AG20443 (cell line): ENCODE results near the gene SSH2.

ENCODE experiments used
- DNase-seq: peaks from one replicate; pipeline ENCODE4 v3.0.0; 2012; ENCODE audit warnings: low spot score, mixed read lengths

SSH2 gene

DNA sequence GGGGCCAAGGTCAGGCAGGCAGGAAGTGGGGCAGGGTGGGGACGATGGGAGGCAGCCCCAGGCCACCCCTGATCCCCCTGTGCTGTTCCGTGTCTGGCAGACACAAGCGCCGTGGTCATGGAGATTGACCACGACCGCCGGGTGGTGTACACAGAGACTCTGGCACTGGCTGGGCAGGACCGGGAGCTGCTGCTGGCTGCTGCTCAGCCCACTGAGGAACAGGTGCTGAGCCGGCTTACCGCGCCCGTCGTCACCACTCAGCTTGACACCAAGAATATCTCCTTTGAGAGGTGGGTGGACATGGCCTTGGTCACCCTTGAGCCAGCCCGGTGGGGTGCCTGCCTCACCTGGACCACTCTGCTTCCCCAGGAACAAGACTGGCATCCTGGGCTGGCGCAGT lies 321.0 kb downstream of the SSH2 start:
- no peak for DNase-seq

DNA sequence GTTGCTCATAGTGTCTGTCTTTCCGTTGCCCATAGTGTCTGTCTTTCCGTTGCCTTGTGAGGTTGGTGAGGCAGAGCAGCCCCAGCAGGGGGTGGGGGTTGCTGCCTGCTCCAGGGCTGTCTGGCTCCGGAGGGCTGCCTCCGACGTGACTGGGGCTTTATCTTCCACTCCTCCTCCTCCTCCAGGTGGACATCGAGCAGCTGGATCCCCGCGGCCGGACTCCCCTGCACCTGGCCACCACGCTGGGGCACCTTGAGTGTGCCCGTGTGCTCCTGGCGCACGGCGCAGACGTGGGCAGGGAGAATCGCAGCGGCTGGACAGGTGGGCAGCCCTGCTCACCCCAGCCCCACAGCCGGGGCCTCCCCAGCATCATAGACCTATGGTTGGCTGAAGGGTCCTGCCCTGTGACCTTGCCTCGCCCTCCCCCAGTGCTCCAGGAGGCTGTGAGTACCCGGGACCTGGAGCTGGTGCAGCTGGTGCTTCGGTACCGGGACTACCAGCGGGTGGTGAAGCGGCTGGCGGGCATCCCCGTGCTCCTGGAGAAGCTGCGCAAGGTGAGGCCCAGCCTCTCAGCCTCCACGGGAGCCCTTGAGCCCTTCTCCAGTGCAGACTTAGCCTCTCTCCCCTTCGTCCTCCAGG lies 322.4 kb downstream of the SSH2 start:
- DNase-seq, result no peak

DNA sequence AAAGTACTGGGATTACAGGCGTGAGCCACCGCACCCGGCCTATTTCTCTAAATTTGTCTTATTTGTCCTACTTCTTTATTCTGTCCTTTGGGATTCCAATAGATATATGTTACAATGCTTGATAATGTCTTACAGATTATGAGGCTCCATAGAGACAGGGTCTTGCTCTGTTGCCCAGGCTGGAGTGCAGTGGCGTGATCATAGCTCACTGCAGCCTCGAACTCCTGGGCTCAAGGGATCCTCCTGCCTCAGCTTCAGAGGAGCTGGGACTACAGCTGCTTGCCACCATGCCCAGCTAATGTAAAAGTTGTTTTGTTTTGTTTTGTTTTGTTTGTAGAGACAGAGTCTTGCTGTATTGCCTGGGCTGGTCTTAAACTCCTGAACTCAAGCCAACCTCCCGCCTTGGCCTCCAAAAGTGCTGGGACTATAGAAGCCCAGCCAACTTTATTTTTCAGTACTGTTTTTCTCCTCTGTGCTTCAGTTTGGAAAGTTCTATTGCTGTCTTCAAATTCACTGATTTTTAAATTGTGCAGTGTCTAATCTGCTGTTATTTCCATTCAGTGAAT lies 326.8 kb downstream of the SSH2 start:
- DNase-seq, result no peak

DNA sequence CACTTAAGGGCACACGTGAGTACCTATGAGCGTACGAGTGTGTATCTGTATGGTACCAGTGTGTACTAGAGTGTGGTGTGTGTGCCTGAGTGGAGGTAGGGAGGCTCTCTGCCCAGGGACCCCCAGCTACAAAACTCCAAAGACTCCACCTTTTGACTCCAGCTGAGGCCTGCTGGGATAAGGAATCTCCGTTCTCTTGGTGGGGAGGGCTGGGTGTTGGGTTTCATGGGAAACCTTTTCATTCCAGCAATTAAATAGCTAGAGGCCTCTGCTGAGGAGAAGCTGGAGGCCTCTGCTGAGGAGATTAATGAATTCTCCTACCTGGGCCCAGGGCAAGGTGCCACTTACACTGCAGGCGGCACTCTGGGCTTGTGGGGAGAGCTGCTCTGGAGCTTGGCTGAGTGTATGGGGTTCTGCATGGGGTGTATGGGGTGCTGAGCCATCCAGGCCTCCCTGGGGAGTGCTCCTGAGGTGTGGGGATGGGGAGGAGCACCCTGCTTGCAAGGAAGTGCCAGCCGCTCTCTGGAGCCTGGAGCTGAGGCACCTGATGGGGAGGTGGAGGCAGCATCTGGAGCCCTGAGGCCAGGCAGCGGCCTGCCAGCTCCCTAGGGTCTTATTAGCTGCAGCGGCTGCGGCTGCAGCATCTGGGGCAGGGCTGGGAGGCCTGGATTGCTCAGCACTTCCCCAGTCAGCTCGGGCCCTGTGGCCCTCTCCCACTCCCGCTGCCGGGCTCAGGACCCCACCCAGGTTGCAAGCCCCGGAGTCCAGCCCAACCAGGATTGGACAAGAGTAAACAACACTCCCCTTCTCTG lies 332.5 kb downstream of the SSH2 start:
- DNase-seq, result no peak

DNA sequence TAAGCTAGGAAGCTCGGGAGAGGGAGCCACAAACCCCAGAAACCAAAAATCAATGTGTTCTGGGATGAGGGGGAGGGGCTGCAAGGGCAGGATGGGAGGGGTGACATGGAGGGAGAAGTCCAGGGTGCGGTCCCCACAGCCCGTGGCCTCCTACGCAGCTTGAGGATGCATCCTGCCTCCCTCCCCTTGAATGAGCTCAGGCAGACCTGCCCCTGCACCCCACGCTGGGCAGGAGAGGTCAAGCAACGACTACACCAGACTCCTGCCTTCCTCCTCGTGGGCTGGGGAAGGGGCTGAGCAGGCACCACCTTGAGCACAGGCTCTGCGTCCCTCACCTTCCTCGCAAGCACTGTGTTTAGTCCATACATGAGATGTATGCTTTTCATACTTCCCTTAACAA lies 333.2 kb downstream of the SSH2 start:
- no peak for DNase-seq

DNA sequence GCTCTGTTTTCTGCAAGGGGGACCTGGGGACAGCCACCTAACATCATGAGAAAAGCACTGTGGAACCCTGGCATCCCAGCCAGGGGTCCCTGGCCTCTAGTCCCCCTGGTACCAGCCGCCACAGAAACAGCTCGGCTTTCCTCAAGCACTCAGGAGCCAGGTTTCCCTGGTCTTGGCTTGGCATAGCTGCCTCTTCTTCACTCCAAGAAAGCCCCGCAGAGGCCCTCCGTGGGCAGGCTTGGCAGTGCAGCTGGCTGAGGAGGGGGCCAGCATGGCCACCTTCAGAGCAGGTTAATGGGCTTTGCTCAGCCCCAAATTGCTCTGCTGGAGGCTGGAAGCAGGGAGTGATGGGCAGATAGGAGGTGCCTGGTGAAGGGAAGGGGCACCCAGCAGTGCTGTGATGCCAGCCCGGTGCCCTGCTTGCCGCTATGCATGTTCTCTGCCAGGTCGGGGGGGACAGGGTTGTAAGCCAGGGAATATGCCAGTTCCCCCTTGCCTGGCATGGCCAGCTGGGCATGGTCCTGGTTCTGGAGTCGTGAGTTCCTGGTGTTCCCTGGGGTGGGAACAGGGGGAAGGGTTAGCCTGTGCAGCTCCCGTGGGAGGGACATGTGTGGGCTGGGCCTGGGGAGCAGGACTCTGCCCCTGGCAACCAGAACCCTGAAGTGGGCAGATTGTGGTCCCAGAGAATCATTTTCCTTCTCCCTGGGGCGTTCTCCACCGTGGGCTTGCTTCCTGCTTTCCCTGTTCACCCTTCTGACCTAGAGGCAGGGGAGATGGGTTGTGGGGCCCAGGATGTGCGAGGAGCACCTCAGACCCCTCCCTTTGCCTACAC lies 333.9 kb downstream of the SSH2 start:
- DNase-seq, result no peak

DNA sequence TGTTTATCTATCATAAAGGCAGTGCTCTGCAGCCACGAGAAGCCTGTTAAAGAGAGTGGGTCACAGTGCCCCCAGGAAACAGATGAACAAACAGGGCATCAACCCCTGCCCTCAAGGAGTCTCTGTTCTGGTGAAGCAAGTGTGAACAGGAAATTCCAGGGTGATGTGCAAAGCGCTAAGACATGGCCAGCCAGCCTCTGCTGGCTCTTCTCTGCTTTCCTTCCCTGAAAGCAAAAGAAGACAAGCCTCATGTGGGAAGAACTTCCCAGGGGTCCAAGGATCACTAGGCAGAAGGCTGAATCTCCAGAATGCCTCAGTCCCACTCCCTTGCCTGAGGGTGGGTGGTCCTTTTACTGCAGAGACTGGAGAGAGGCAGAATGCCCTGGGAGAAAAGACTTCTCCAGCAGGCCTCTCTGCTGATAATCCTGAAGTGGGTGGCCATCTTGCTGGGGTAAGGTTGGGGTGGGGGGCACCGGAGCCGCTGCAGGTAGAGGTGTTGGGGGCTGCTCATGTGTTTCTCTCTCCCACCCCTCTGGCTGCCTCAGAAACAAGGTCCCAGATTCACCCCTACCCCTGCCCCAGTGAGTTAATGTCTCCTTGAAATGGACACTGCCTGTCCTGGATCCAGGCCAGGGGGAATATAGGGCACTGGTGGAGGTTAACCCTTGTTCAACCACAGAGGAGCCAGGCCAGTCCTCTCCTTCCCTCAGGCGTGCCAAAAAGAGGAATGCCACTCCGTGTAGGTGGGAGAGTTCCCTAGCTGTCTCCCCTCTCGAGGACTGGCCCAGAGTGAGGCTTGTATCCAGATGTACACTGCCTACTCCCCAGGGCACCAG lies 334.7 kb downstream of the SSH2 start:
- no peak for DNase-seq

DNA sequence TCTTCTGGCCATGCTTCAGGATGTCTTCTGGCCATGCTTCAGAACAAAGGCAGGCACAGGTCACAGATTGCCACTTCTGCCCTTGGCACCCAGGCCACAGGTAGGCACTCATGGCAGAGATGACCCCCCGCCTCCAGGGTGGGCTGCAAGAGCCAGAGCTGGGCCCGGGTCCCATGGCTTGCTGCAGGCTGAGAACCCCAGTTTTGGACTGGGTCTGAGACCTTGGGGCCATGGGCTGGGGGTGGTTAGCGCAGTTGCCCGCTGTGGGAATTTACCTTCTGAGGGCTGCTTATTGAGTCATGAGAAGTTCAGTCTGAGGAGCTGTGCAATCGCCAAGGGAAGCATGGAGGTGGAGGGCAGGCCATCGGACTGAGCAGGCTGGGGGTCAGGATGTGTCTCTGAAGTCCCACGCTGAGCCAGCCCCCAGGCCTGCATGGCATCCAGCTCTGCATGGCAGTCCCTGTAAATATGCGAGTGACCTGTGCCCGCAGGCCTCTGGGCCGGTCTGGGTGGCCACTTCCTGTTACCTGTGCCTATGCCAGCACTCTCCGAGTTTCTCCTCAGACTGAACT lies 335.4 kb downstream of the SSH2 start:
- DNase-seq, result no peak

DNA sequence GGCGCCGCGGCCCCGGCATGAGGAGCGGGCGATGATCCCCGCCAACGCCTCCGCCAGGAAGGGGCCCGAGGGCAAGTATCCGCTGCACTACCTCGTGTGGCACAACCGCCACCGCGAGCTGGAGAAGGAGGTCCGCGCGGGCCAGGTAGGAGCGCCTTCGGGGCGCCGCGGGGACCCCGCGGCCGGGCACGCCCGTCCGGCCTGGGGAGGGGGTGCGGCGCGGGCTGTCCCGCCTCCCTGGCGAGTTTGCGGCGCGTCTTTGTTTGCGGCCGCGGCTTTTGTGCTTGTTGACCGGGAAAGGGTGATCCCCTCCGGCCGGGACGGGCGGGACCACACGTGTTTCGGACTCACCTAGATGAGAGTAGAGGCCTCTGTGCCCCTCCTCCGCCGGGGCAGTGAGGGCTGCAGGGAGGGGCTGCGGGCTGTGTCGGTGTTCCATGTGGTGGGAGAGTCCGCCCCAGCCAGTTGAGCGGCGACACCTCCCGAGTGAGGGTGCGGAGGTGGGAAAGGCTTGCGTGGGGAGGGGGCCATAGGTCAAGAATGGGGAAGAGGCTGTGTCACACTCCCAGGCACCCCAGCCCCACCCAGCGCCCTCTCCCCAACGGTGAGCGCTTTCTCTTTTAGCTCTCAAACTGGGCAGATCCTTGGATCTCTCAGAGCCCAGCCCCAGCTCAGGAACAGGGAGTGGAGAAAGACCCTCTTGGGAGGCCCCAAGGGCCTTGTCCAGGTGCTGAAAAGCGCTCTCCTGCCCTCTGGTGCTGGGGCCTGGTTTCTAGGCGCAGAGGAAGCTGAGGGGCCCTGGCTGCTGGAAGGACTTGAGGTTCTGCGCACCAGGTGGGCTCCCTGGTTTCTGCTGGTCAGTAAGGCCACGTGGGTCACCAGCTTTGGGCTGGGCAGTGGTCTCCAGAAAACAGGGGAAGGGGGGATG lies 336.2 kb downstream of the SSH2 start:
- no peak for DNase-seq

DNA sequence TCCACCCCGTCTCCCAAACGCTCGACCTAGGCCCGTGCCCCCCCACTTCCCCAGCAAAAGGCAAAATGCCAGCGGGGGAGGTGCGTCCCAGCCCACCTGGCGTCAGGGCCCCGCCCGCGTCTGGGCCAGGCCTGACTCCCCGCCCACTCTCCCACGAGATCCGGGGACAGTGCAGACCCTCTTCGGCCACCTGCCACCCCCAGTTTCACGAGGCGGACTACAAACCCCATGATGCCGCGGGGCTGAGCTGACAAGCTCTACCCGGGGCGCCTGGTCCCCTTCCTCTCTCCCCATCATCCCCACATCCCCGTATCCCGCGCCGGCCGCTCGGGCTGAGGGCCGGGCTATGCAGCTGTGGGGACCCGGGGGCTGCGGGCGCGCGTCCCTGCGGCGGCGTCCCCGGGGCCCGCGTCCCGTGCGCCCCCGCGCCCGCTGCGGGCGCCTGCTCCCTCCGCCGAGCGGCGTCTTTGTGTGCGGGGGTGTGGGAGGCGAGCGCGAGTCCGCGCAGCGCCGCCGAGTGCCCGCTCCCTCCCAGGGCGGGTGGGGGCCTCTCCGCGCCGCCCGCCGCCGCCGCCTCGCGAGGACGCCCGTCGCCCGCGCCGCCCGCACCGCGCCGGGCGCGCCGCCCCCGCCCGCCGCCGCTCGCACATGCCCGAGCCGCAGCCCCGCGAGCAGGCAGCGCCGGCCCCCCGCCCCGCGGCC lies 337.0 kb downstream of the SSH2 start, which contains the start of gene ANKRD13B:
Gene ANKRD13B, plus strand, starts transcription at position 283 of the 702 bp plus-strand sequence. CDS start 490 bp downstream, outside the sequence.
- DNase-seq, result peak; percentile 35

DNA sequence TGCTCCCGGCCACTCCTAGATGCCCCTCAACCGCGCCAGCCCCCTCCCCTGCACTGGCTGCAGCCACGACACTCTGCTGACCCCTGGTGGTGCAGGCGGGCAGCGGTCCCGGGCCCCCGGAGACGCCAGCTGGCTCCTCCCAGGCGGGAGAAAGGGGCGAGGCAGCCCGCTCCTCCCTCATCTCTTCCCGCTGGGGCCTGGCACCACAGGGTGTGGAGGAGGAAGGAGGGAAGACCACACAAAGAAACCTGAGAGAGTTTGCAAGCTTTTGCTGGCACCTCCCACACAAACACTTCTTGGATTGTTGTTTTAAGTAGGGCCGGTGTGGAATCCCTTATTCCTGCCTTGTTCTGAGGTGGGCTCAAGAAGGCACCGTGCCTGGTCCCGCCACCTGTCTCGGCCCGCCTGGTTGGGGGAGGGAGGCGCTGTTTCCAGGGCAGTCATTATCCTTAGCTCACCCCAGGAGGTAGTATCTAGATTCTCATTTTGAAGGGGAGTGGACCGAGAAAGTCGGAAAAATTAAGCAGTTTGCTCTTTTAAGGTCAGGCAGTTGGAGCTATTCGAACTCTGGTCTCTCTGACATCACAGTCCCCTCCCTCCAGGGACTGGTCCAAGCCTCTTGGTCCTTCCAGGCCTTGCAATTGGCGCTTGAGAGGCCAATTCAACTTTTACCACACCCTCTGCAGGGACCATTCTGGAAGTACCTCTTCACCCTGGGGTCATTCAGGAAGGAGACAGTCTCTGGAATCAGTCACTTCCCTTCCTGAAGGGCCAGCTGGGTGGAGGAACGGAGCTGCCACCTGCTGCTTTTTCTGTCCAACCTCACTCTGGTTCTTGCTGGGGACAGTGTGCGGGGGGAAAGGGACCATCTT lies 338.1 kb downstream of the SSH2 start:
- DNase-seq, result peak; percentile 92

DNA sequence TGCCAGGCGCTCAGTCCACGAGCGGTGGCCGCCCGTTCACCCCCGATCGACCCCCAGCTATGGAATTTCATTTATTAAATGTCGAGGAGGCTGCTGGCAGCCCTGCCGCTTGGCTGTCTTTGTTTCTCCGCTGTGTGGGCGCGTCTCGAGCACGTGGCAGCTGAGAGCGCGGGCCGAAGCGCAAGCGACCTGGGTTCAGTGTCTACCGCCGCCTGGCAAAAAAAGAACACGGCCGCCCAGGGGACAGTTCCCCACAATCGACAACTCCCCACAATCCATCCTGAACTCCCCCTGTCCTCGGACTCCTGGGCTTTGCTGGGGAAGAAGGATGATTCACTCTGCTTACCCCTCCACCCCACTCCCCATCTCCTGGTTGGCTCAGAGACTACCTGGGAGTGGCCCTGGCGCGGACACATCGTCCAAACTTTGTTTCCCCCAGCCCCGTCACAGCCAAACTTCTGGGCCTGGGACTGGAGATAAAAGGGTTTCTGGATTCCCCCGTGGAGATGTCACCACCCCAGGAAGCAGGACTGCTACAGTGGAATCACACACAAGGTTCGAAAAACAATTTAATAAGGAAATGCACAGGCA lies 338.8 kb downstream of the SSH2 start:
- peak; percentile 44 for DNase-seq

DNA sequence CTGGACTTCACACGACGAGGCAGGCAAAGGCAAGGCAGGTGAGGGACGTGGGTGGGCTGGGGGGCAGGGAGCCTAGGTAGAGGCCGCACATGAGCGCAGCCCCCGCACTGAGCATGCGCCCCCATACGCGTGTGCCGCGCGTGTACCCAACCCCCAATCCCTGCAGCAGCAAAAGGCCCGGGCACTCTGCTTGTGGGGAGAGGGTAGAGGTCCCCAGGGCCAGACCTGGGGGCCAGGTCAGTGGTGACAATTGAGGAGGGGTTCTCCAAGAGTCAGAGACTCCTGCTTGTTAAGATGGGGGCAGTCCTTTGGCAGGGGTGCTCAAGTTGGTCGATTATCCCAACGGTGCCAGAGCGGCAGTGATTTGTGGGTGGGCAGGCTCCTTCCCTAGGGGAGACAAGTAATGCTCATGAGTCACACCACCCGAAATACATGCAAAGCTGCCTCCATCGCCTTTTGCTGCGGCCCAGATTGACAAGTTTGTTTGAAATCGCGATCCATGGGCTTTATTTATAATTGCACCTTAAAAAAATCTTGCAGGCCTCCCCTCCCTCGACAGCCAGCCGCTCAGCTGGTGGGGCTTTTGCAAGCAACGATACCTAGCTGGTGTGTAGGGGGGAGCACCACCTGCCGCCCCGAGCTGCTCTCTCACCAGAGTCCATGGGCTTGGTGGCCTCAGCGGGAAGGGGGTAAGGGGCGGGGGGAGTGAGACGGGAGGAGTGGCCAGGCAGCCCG lies 339.4 kb downstream of the SSH2 start:
- DNase-seq, result no peak

DNA sequence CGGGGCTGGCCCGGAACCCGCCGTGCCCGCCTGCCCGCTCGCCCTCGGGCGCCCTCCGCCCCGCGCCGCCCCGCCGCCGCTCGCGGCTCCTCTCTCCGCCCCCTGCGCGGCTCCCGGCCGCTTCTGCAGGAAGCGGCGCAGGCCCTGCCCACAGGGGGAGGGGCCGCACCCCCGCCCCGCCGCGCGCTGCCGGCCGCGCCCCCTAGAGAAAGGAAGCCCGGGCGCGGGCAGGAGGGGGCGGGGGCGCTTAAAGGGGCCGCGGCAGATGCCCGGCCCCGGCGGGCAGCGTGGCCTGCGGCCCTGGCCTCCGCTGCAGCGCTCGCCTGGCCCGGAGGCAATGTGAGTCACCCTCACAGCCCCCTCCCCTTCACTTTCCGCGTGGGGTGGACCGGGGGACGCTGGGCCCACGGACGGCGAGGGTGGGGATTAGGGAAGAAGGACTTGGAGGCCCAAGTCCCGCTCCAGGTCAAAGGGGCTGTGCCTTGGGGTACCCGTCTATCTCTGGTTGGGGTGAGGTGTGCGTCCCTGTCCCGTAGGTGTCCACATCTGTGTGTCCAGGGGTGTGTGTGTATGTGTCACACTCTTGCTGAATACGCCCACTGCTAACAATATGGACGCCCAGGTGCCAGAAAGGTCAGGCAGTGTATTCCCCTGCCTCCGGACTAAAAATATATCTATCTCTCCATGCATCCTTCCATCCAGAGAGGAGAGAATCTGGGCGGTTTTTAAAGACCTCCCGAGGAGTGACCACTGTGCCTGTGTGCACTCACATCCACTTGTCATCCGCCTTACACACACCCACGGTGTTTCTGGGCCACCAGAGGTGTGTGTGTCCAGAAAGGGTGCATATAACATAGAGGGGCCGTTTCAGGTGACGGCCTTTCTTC lies 340.3 kb downstream of the SSH2 start, which contains the start of gene GIT1:
Gene GIT1, minus strand, starts transcription at position 125 of the 887 bp plus-strand sequence. CDS start 270 bp downstream, outside the sequence.
- DNase-seq, result peak; percentile 98

DNA sequence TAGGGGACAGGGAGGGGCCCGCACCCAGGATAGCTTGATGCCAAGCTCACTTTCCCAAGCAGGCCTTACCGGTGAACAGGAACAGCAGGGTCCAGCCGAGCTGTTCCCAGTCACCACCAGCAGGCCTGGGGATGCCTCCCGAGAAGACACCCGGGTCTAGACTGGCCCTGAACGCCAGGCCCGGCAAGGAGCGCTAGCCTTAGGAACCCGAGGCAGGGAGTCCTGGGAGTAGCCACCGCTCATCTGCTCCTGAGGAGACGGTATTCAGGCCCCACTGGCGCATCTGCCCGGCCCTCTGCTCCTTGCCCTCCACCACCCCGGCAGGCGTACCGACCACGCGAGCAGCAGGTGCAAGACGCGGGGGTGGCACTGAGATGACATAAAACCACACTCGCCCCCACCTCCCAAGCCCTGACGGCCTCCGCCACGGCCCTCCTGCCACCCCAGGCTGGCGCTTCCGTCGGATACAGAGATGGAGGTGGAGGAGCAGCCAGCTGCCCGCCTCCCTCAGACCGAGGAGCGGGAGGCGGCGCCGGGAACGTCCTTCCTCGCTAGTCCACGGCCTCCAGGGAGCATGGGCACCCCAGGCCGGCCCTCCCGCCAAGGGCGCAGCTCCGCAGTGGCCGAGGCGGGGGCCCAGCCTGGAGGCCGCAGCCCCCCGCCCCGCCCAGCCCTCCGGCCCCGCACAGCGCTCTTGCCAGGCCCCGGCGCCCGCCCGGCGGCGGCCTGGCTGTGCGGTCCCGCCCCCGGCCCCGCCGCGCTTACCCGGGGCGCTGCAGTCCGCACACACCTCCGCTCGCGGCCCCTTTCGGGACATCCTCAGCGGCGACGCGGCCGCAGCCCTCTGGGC lies 341.2 kb downstream of the SSH2 start:
- peak; percentile 52 for DNase-seq
